Esophagus muscularis mucosa (tissue), 4 donors: Measurements from ENCODE around the gene ABCA2.

ENCODE experiments used
- CTCF ChIP-seq, 3 experiments: fragments of 200-600 bp in 2 of 3; fragments of 450-650 bp in 1 of 3; sonication (generic) in 2 of 3; IDR thresholded peaks; one replicate each; pipeline ENCODE4 v1.5.1; 2017 to 2019; ENCODE audit warnings: antibody characterized with exemption in 3 of 3, mild to moderate bottlenecking in 2 of 3, moderate library complexity in 1 of 3
- EP300 ChIP-seq: sonication (generic); formaldehyde crosslinking; IDR thresholded peaks from one replicate; pipeline ENCODE4 v1.6.1; 2017; ENCODE audit warnings: antibody characterized with exemption
- POLR2A ChIP-seq: fragments of 450-650 bp; IDR thresholded peaks from one replicate; pipeline ENCODE4 v1.6.1; 2017; ENCODE audit warnings: antibody characterized with exemption, moderate library complexity, mild to moderate bottlenecking, low read depth
- POLR2AphosphoS5 ChIP-seq, 2 donors: sonication (generic); formaldehyde crosslinking; IDR thresholded peaks; one replicate each; pipeline ENCODE4 v1.6.1; 2017; ENCODE audit warnings: antibody characterized with exemption in 2 of 2

GRCh38 chr9:137034039-137034708 lies 6.1 kb upstream of the ABCA2 start:
- TF ChIP-seq CTCF (IDR thresholded peaks at IDR 0.05) (no peak), POLR2AphosphoS5 (IDR thresholded peaks at IDR 0.05) (no peak), POLR2A (no peak), EP300 (no peak)
